GM10266 (cell line): ENCODE results near the gene AAMDC.
"Not testable (repeated sequence)": the region's sequence is repeated elsewhere in the genome, so short reads cannot be mapped to it uniquely, and the experiment has no call there.

ENCODE experiments used
- DNase-seq: peaks from one replicate; pipeline ENCODE4 v3.0.0; 2012; ENCODE audit errors: extremely low spot score
- CTCF ChIP-seq: IDR thresholded peaks from 2 replicates; pipeline ENCODE4 v1.5.1; 2012; ENCODE audit warnings: mild to moderate bottlenecking, low read depth; ENCODE audit not compliant: control insufficient read depth, insufficient read depth; ENCODE audit errors: missing control alignments

The AAMDC gene

GRCh38 chr11:77873345-77873744, 52.4 kb downstream of the AAMDC start:
- TF ChIP-seq CTCF, result no peak
- no peak for DNase-seq

- no peak for TF ChIP-seq CTCF
- no peak for DNase-seq
These were observed 53.3 kb downstream of the AAMDC start for GRCh38 chr11:77874206-77874605.

- no peak for TF ChIP-seq CTCF
These were observed 55.1 kb downstream of the AAMDC start for GRCh38 chr11:77876045-77876444.

GRCh38 chr11:77878247-77878646, 57.3 kb downstream of the AAMDC start:
- not testable (repeated sequence) for DNase-seq

More at GRCh38 chr11:77876045-77876444, 55.1 kb downstream of the AAMDC start:
- DNase-seq, result no peak

- no peak for DNase-seq
These were observed 58.3 kb downstream of the AAMDC start for GRCh38 chr11:77879218-77879617.

GRCh38 chr11:77882396-77882795, 61.5 kb downstream of the AAMDC start:
- DNase-seq, result no peak
- TF ChIP-seq CTCF, result no peak

More at GRCh38 chr11:77879218-77879617, 58.3 kb downstream of the AAMDC start:
- TF ChIP-seq CTCF, result no peak

GRCh38 chr11:77883775-77884174, 62.8 kb downstream of the AAMDC start:
- DNase-seq, result no peak
- TF ChIP-seq CTCF, result no peak

- DNase-seq, result no peak
- no peak for TF ChIP-seq CTCF
These were observed 63.4 kb downstream of the AAMDC start for GRCh38 chr11:77884186-77884828.
